ENCODE measurements around the gene FIP1L1.

- TF ChIP-seq POLR2A (IDR thresholded peaks at IDR 0.05; ENCODE audit: low read depth, low read length): peak; percentile 83
- peak; percentile 84 for TF ChIP-seq POLR2AphosphoS5 (IDR thresholded peaks at IDR 0.05; ENCODE audit: low read depth, low read length)
- TF ChIP-seq POU2F2 (IDR thresholded peaks at IDR 0.05; ENCODE audit: low read depth, low read length): peak; percentile 70; the same call in 1 of the 2 replicates
These were observed 11.7 kb upstream of the FIP1L1 start, which contains the start of gene SCFD2 for GRCh38 chr4:53365486-53366300.
